IMR-90 (cell line): ENCODE measurements around the gene ATP1A3. TPM values are rescaled to one million over a fixed set of nuclear protein-coding genes. Genes with fewer than 3 reads are reported as not detected.

Experiments used
- ATAC-seq: fragments of 200-7000 bp; cut with Tn5 transposase; 2 replicates; pipeline ENCODE4 v1.9.1; 2020; ENCODE audit warnings: low read depth, mild to moderate bottlenecking, moderate library complexity
- BruUV-seq: library from RNA; stranded (reverse); fragments of 400-500 nt; replicated peaks from 2 replicates; lab custom pipeline; 2021; lab: Mats Ljungman, UMichigan
- CTCF ChIA-PET: fragments of 300-600 bp; formaldehyde crosslinking; extraction: SDS; loops from one replicate; lab custom pipeline; 2021; ENCODE audit warnings: antibody characterized with exemption; lab: Yijun Ruan, JAX
- POLR2A ChIA-PET: fragments of 300-600 bp; sonication (Branson Sonifier 250); formaldehyde crosslinking; loops from one replicate; lab custom pipeline; 2022; ENCODE audit warnings: antibody characterized with exemption; ENCODE audit not compliant: unreplicated experiment; lab: Charles Lee
- DNase-seq: peaks from one replicate; pipeline ENCODE4 v3.0.0; 2013
- H2AFZ ChIP-seq: replicated peaks from 2 replicates; pipeline ENCODE3; 2013; ENCODE audit warnings: low read length, mild to moderate bottlenecking; ENCODE audit not compliant: poor library complexity
- H2AK5ac ChIP-seq: 2 replicates; pipeline ENCODE4 v1.6.1; 2013; ENCODE audit warnings: low read depth, low read length, inconsistent platforms
- H2AK9ac ChIP-seq: replicated peaks from 2 replicates; pipeline ENCODE3; 2013; ENCODE audit warnings: mild to moderate bottlenecking, low read depth, low read length, moderate library complexity; ENCODE audit not compliant: poor library complexity
- H2BK120ac ChIP-seq: 2 replicates; pipeline ENCODE4 v1.6.1; 2013; ENCODE audit warnings: low read depth, low read length, inconsistent platforms
- H2BK15ac ChIP-seq: 3 replicates; pipeline ENCODE4 v1.6.1; 2013; ENCODE audit warnings: low read depth, low read length, inconsistent platforms
- H2BK20ac ChIP-seq: 2 replicates; pipeline ENCODE4 v1.6.1; 2013; ENCODE audit warnings: low read depth, mild to moderate bottlenecking, inconsistent platforms, low read length, moderate library complexity
- H2BK5ac ChIP-seq: 2 replicates; pipeline ENCODE4 v1.6.1; 2013; ENCODE audit warnings: mild to moderate bottlenecking, low read depth, low read length, inconsistent platforms; ENCODE audit not compliant: poor library complexity, severe bottlenecking
- H3K14ac ChIP-seq: replicated peaks from 2 replicates; pipeline ENCODE4 v1.6.1; 2013; ENCODE audit warnings: low read depth, low read length, inconsistent platforms
- H3K18ac ChIP-seq: 2 replicates; pipeline ENCODE4 v1.6.1; 2013; ENCODE audit warnings: low read depth, low read length, control low read depth
- H3K23ac ChIP-seq: 2 replicates; pipeline ENCODE4 v1.6.1; 2013; ENCODE audit warnings: low read depth, low read length, inconsistent platforms
- H3K27ac ChIP-seq: 2 replicates; pipeline ENCODE4 v1.5.1; 2013; ENCODE audit warnings: mild to moderate bottlenecking, control low read depth, low read length; ENCODE audit not compliant: insufficient read depth
- H3K27me3 ChIP-seq: 2 replicates; pipeline ENCODE4 v1.6.1; 2013; ENCODE audit warnings: low read length; ENCODE audit not compliant: control insufficient read depth, insufficient read depth
- H3K36me3 ChIP-seq: 2 replicates; pipeline ENCODE4 v1.6.1; 2013; ENCODE audit warnings: low read length, mixed read lengths; ENCODE audit not compliant: control insufficient read depth, insufficient read depth
- H3K4ac ChIP-seq: 2 replicates; pipeline ENCODE4 v1.6.1; 2013; ENCODE audit warnings: low read depth, low read length, inconsistent platforms
- H3K4me1 ChIP-seq: 2 replicates; pipeline ENCODE4 v1.6.1; 2013; ENCODE audit warnings: low read length, mixed read lengths; ENCODE audit not compliant: control insufficient read depth, insufficient read depth
- H3K4me2 ChIP-seq: 2 replicates; pipeline ENCODE4 v1.6.1; 2013; ENCODE audit warnings: low read depth, mild to moderate bottlenecking, control low read depth, low read length, moderate library complexity
- H3K4me3 ChIP-seq: 2 replicates; pipeline ENCODE4 v1.5.1; 2013; ENCODE audit warnings: low read depth, mild to moderate bottlenecking, control low read depth, low read length, moderate library complexity; ENCODE audit not compliant: insufficient read depth
- H3K56ac ChIP-seq: 2 replicates; pipeline ENCODE4 v1.6.1; 2013; ENCODE audit warnings: low read length, inconsistent platforms; ENCODE audit not compliant: insufficient read depth; ENCODE audit errors: extremely low read depth
- H3K79me1 ChIP-seq, 2 experiments: 2 replicates each; pipeline ENCODE4 v1.6.1; 2013; ENCODE audit warnings: low read length in 2 of 2, inconsistent platforms in 1 of 2, low read depth in 1 of 2
- H3K9ac ChIP-seq: 2 replicates; pipeline ENCODE4 v1.6.1; 2013; ENCODE audit warnings: low read depth, low read length, control low read depth
- H3K9me1 ChIP-seq: 2 replicates; pipeline ENCODE4 v1.6.1; 2013; ENCODE audit warnings: low read length, inconsistent platforms; ENCODE audit not compliant: insufficient read depth
- H3K9me3 ChIP-seq: 2 replicates; pipeline ENCODE4 v1.6.1; 2013; ENCODE audit warnings: low read length; ENCODE audit not compliant: control insufficient read depth, insufficient read depth
- H4K20me1 ChIP-seq: 2 replicates; pipeline ENCODE4 v1.6.1; 2013; ENCODE audit warnings: low read length, inconsistent platforms; ENCODE audit not compliant: insufficient read depth
- H4K5ac ChIP-seq: 2 replicates; pipeline ENCODE4 v1.6.1; 2013; ENCODE audit warnings: mild to moderate bottlenecking, low read depth, low read length, control low read depth
- H4K8ac ChIP-seq, 2 experiments: 2 replicates each; pipeline ENCODE4 v1.6.1; 2013; ENCODE audit warnings: low read depth in 2 of 2, low read length in 2 of 2, control low read depth in 1 of 2, inconsistent platforms in 1 of 2
- H4K91ac ChIP-seq: 2 replicates; pipeline ENCODE4 v1.6.1; 2013; ENCODE audit warnings: low read depth, low read length, inconsistent platforms; ENCODE audit not compliant: insufficient read depth
- BHLHE40 ChIP-seq: fragments of 150-350 bp; IDR thresholded peaks from 2 replicates; pipeline ENCODE4 v1.6.1; 2016; ENCODE audit warnings: mild to moderate bottlenecking, low read depth, low read length
- CHD1 ChIP-seq: IDR thresholded peaks from 2 replicates; pipeline ENCODE4 v1.6.1; 2012; ENCODE audit warnings: low read depth, low read length, improper control_type of control experiment
- CTCF ChIP-seq: conservative IDR thresholded peaks from 2 replicates; pipeline ENCODE4 v1.5.1; 2012; ENCODE audit warnings: mild to moderate bottlenecking, low read depth, low read length, improper control_type of control experiment
- ELK1 ChIP-seq: fragments of 150-350 bp; IDR thresholded peaks from 2 replicates; pipeline ENCODE4 v1.6.1; 2016; ENCODE audit warnings: low read depth, mild to moderate bottlenecking, low read length, moderate library complexity, borderline replicate concordance
- MAFK ChIP-seq: IDR thresholded peaks from 2 replicates; pipeline ENCODE4 v1.6.1; 2012; ENCODE audit warnings: low read depth, low read length, improper control_type of control experiment
- NFE2L2 ChIP-seq: fragments of 150-350 bp; IDR thresholded peaks from 2 replicates; pipeline ENCODE4 v1.6.1; 2016; ENCODE audit warnings: low read depth, mild to moderate bottlenecking, low read length
- POLR2A ChIP-seq: IDR thresholded peaks from 2 replicates; pipeline ENCODE4 v1.6.1; 2012; ENCODE audit warnings: mild to moderate bottlenecking, low read depth, low read length
- RAD21 ChIP-seq: IDR thresholded peaks from 2 replicates; pipeline ENCODE4 v1.6.1; 2012; ENCODE audit warnings: low read length, improper control_type of control experiment
- RCOR1 ChIP-seq: IDR thresholded peaks from 2 replicates; pipeline ENCODE4 v1.6.1; 2012; ENCODE audit warnings: mild to moderate bottlenecking, low read length, improper control_type of control experiment; ENCODE audit not compliant: insufficient replicate concordance
- RFX5 ChIP-seq: IDR thresholded peaks from 2 replicates; pipeline ENCODE4 v1.8.0; 2012; ENCODE audit warnings: low read depth, mild to moderate bottlenecking, low read length, moderate library complexity
- USF2 ChIP-seq: fragments of 150-350 bp; IDR thresholded peaks from 2 replicates; pipeline ENCODE4 v1.6.1; 2017; ENCODE audit warnings: mild to moderate bottlenecking, antibody characterized with exemption, low read length, low read depth
- WGBS, 2 experiments: methylation state at CpG; one replicate each; pipeline versions ENCODE4 v1.1.5 to v1.1.7; 2013; ENCODE audit warnings: missing lambda C conversion rate in 2 of 2; ENCODE audit not compliant: insufficient read length in 1 of 2; ENCODE audit errors: extremely low coverage in 2 of 2; 5-methylcytosine and 5-hydroxymethylcytosine counted together
- dilution Hi-C: fragments of 300-500 bp; cut with HindIII; formaldehyde crosslinking; loops from one replicate; pipeline ENCODE4 v1.14.3; 2018; ENCODE audit warnings: low sequenced_read_pairs; ENCODE audit not compliant: unreplicated experiment
- in situ Hi-C: fragments of 300-500 bp; cut with MboI; formaldehyde crosslinking; loops from 3 replicates; pipeline ENCODE4 v1.14.3; 2019; ENCODE audit warnings: low sequenced_read_pairs, inconsistent platforms, mixed read lengths
- intact Hi-C: fragments of 100-400 bp; cut with micrococcal nuclease; formaldehyde crosslinking; loops from 2 replicates; pipeline ENCODE4 v1.10.0; 2022
- polyA plus RNA-seq, 3 experiments: library from polyadenylated mRNA; depleted of rRNA; stranded (reverse); fragments of >200 nt; gene quantifications; 2 replicates each; pipeline ENCODE4 v1.2.3, GENCODE V29; 2012; ENCODE audit warnings: low replicate concordance in 1 of 3
- total RNA-seq: library from RNA; depleted of rRNA; stranded (reverse); fragments of >200 nt; gene quantifications from 2 replicates; pipeline ENCODE4 v1.2.3, GENCODE V29; 2012

The ATP1A3 gene
- total and polyA plus RNA-seq, 2 of the 4 experiments (the other 2 are of a cell fraction): under 0.01 to 0.12 TPM

GRCh38 chr19:41995959-41996797 is 2.1 kb upstream of the ATP1A3 start:
- in situ Hi-C loops: no loop called here
- Histone ChIP-seq H3K27me3 (peaks cover 76% of the 10 kb centered on the region), H3K56ac (no peak overlapping the region), H3K4ac (no peak overlapping the region), H3K4me1 (no peaks in the 10 kb centered on the region), H3K9ac (no peak overlapping the region), H3K27ac (no peak overlapping the region), H2BK15ac (no peak overlapping the region), H2BK5ac (no peak overlapping the region), H4K5ac (no peak overlapping the region), H3K23ac (no peak overlapping the region), H2AFZ (no peak overlapping the region), H3K9me1 (peaks cover 8% of the 10 kb centered on the region; the same call in 1 of the 2 replicates), H3K14ac (no peak overlapping the region), H3K4me3 (no peak overlapping the region), H4K20me1 (peaks cover 3% of the 10 kb centered on the region; the same call in 1 of the 2 replicates), H4K91ac (no peak overlapping the region), H2BK20ac (no peak overlapping the region), H3K9me3 (no peaks in the 10 kb centered on the region), H4K8ac (no peak overlapping the region), H2BK120ac (no peak overlapping the region), H3K79me1 (no peaks in the 10 kb centered on the region), H3K4me2 (no peak overlapping the region), H3K36me3 (no peaks in the 10 kb centered on the region), H3K18ac (no peak overlapping the region), H2AK9ac (no peak overlapping the region), H2AK5ac (no peak overlapping the region)
- TF ChIP-seq MAFK (no peak), ELK1 (no peak), POLR2A (no peak), RCOR1 (no peak), NFE2L2 (no peak), RAD21 (no peak), RFX5 (no peak), CTCF (no peak), BHLHE40 (no peak), USF2 (no peak), CHD1 (no peak)
- ChIA-PET CTCF (interaction anchor here (1.0 kb wide), 1 partner anchor 39 kb away, joined by 4 read pairs; no protein-coding TSS in a partner anchor), POLR2A (no interaction called here)
- no peak for ATAC-seq
- WGBS, 2 experiments: 55% methylated on average over 5 of the region's 12 CpGs; no CpG with 5 or more reads in 1 of the 2 experiments
- intact Hi-C loops: no loop called here
- dilution Hi-C loops: no loop called here
- BruUV-seq: no TSS peak
- DNase-seq: no peak
